GM23248 (cell line): ENCODE results near the gene GLB1L2.

Source experiments
- EZH2 ChIP-seq: fragments of 200-600 bp; sonication (generic); IDR thresholded peaks from 2 replicates; pipeline ENCODE4 v1.6.1; 2018; ENCODE audit warnings: antibody characterized with exemption, mild to moderate bottlenecking; ENCODE audit not compliant: insufficient read depth, poor library complexity, severe bottlenecking
- EZH2phosphoT487 ChIP-seq: fragments of 200-600 bp; sonication (generic); IDR thresholded peaks from 2 replicates; pipeline ENCODE4 v1.6.1; 2018; ENCODE audit warnings: antibody characterized with exemption, moderate library complexity, mild to moderate bottlenecking, low read depth; ENCODE audit not compliant: insufficient read depth

GRCh38 chr11:134355656-134356055 is 23.9 kb downstream of the GLB1L2 start:
- TF ChIP-seq EZH2 = no peak
- TF ChIP-seq EZH2phosphoT487 = no peak
